Eye (tissue), 1 donor: Measurements from ENCODE around the gene KIF16B.
A peak's percentile ranks its signal among the peaks of the same experiment; 100 is the strongest.
"Not testable (repeated sequence)": the region's sequence is repeated elsewhere in the genome, so short reads cannot be mapped to it uniquely, and the experiment has no call there.

Experiments used
- DNase-seq: peaks from one replicate; pipeline ENCODE4 v3.0.0-alpha.2; 2015

Gene KIF16B

GRCh38 chr20:16244892-16245291 lies 328.4 kb downstream of the KIF16B start:
- no peak for DNase-seq

GRCh38 chr20:16243470-16243869 lies 329.8 kb downstream of the KIF16B start:
- DNase-seq, result peak; percentile 47

- DNase-seq, result no peak
Measured at GRCh38 chr20:16241911-16242310, 331.3 kb downstream of the KIF16B start.

- DNase-seq, result no peak
Measured at GRCh38 chr20:16240355-16240754, 332.9 kb downstream of the KIF16B start.

GRCh38 chr20:16236589-16237241 lies 336.5 kb downstream of the KIF16B start:
- DNase-seq, result peak; percentile 59

- no peak for DNase-seq
Measured at GRCh38 chr20:16230402-16230801, 342.8 kb downstream of the KIF16B start.

- no peak for DNase-seq
Measured at GRCh38 chr20:16229813-16230212, 343.4 kb downstream of the KIF16B start.

- DNase-seq, result no peak
Measured at GRCh38 chr20:16228722-16229121, 344.5 kb downstream of the KIF16B start.

GRCh38 chr20:16226961-16227360 lies 346.3 kb downstream of the KIF16B start:
- DNase-seq, result not testable (repeated sequence)

- no peak for DNase-seq
Measured at GRCh38 chr20:16224836-16225235, 348.4 kb downstream of the KIF16B start.

- DNase-seq, result no peak
Measured at GRCh38 chr20:16222859-16223411, 350.3 kb downstream of the KIF16B start.
